Neural progenitor cell (in vitro differentiated cells): Measurements from ENCODE around the gene MAGI3. TPM values are rescaled to one million over a fixed set of nuclear protein-coding genes. Genes with fewer than 3 reads are reported as not detected.

ENCODE experiments used
- DNase-seq: peaks from one replicate; pipeline ENCODE4 v3.0.0-alpha.2; 2016; ENCODE audit warnings: low spot score
- H2AFZ ChIP-seq: fragments of 200-600 bp; sonication (generic); replicated peaks from 2 replicates; pipeline ENCODE4 v1.6.1; 2016; ENCODE audit warnings: antibody characterized with exemption
- H3F3A ChIP-seq: fragments of 200-600 bp; sonication (generic); 2 replicates; pipeline ENCODE4 v1.6.1; 2016; ENCODE audit warnings: antibody characterized with exemption, low read depth
- H3K27ac ChIP-seq: fragments of 200-600 bp; sonication (generic); 2 replicates; pipeline ENCODE4 v1.5.1; 2016; ENCODE audit warnings: mild to moderate bottlenecking
- H3K27me3 ChIP-seq: fragments of 200-600 bp; sonication (generic); 2 replicates; pipeline ENCODE4 v1.6.1; 2016; ENCODE audit warnings: mild to moderate bottlenecking, moderate library complexity
- H3K36me3 ChIP-seq: fragments of 200-600 bp; sonication (generic); 2 replicates; pipeline ENCODE4 v1.5.1; 2016
- H3K4me1 ChIP-seq: fragments of 200-600 bp; sonication (generic); 2 replicates; pipeline ENCODE4 v1.6.1; 2016; ENCODE audit warnings: mixed run types
- H3K4me2 ChIP-seq: fragments of 200-600 bp; sonication (generic); 2 replicates; pipeline ENCODE4 v1.6.1; 2016
- H3K4me3 ChIP-seq: fragments of 200-600 bp; sonication (generic); 2 replicates; pipeline ENCODE4 v1.5.1; 2016
- H3K79me2 ChIP-seq: fragments of 200-600 bp; sonication (generic); 2 replicates; pipeline ENCODE4 v1.6.1; 2016; ENCODE audit warnings: low read depth
- H3K9ac ChIP-seq: fragments of 200-600 bp; sonication (generic); 2 replicates; pipeline ENCODE4 v1.6.1; 2016
- H3K9me3 ChIP-seq: fragments of 200-600 bp; sonication (generic); 2 replicates; pipeline ENCODE4 v1.5.1; 2016; ENCODE audit warnings: low read depth
- H4K20me1 ChIP-seq: fragments of 200-600 bp; sonication (generic); 2 replicates; pipeline ENCODE4 v1.6.1; 2016; ENCODE audit warnings: low read depth
- H3K27ac Mint-ChIP-seq: 3 replicates; pipeline ENCODE4 v1.8.0; 2021; ENCODE audit warnings: mixed read lengths
- H3K27me3 Mint-ChIP-seq: 2 replicates; pipeline ENCODE4 v1.8.0; 2022; ENCODE audit warnings: low read depth, mild to moderate bottlenecking, inconsistent platforms, moderate library complexity, mixed read lengths; ENCODE audit not compliant: insufficient read depth
- H3K36me3 Mint-ChIP-seq: 3 replicates; pipeline ENCODE4 v1.8.0; 2021; ENCODE audit warnings: mixed read lengths
- H3K4me1 Mint-ChIP-seq: 3 replicates; pipeline ENCODE4 v1.8.0; 2021; ENCODE audit warnings: mixed read lengths
- H3K4me3 Mint-ChIP-seq: 3 replicates; pipeline ENCODE4 v1.8.0; 2021; ENCODE audit warnings: mild to moderate bottlenecking, moderate library complexity, mixed read lengths
- H3K9me3 Mint-ChIP-seq: 3 replicates; pipeline ENCODE4 v1.8.0; 2020; ENCODE audit warnings: mixed read lengths
- CTCF ChIP-seq: fragments of 200-600 bp; sonication (generic); IDR thresholded peaks from 2 replicates; pipeline ENCODE4 v1.5.1; 2017; ENCODE audit warnings: antibody characterized with exemption, mild to moderate bottlenecking
- EZH2 ChIP-seq: fragments of 200-600 bp; sonication (generic); IDR thresholded peaks from 2 replicates; pipeline ENCODE4 v1.6.1; 2017; ENCODE audit warnings: antibody characterized with exemption, mild to moderate bottlenecking, moderate library complexity
- EZH2phosphoT487 ChIP-seq: fragments of 200-600 bp; sonication (generic); IDR thresholded peaks from 2 replicates; pipeline ENCODE4 v1.6.1; 2017; ENCODE audit warnings: antibody characterized with exemption
- total RNA-seq: library from RNA; depleted of rRNA; stranded (reverse); fragments of >200 nt; gene quantifications from 2 replicates; pipeline ENCODE4 v1.2.3, GENCODE V29; 2015; ENCODE audit warnings: low replicate concordance

The MAGI3 gene
- total RNA-seq, 1 donor from 2014 or later: 26.9 TPM

- Histone ChIP-seq H3K4me2 (no peak overlapping the region), H3F3A (no peaks in the 10 kb centered on the region), H3K36me3 (peaks cover 5% of the 10 kb centered on the region), H3K27ac (no peak overlapping the region), H3K4me3 (no peak overlapping the region), H2AFZ (no peak overlapping the region), H4K20me1 (no peaks in the 10 kb centered on the region), H3K9me3 (no peaks in the 10 kb centered on the region), H3K4me1 (no peaks in the 10 kb centered on the region), H3K27me3 (no peaks in the 10 kb centered on the region), H3K79me2 (no peaks in the 10 kb centered on the region), H3K9ac (no peak overlapping the region)
- Mint-ChIP-seq H3K4me1 (no peaks in the 10 kb centered on the region), H3K4me3 (no peak overlapping the region), H3K36me3 (peaks cover 13% of the 10 kb centered on the region), H3K27ac (no peak overlapping the region), H3K27me3 (no peaks in the 10 kb centered on the region), H3K9me3 (no peaks in the 10 kb centered on the region)
- TF ChIP-seq CTCF (no peak), EZH2 (no peak), EZH2phosphoT487 (no peak)
- no peak for DNase-seq
These were observed 227.3 kb downstream of the MAGI3 start for GRCh38 chr1:113617438-113618141.

GRCh38 chr1:113628997-113629396 is 238.7 kb downstream of the MAGI3 start:
- Mint-ChIP-seq H3K9me3 (peaks cover 37% of the 10 kb centered on the region), H3K36me3 (peaks cover 25% of the 10 kb centered on the region), H3K27ac (no peak overlapping the region), H3K4me1 (no peaks in the 10 kb centered on the region), H3K4me3 (no peak overlapping the region), H3K27me3 (peaks cover 3% of the 10 kb centered on the region)
- Histone ChIP-seq H3K79me2 (no peaks in the 10 kb centered on the region), H3K9ac (no peak overlapping the region), H3F3A (no peaks in the 10 kb centered on the region), H3K4me3 (no peak overlapping the region), H3K9me3 (peaks cover 7% of the 10 kb centered on the region), H3K27ac (no peak overlapping the region), H4K20me1 (no peaks in the 10 kb centered on the region), H3K4me2 (no peak overlapping the region), H3K4me1 (no peaks in the 10 kb centered on the region), H3K27me3 (no peaks in the 10 kb centered on the region), H3K36me3 (no peaks in the 10 kb centered on the region), H2AFZ (no peak overlapping the region)
- DNase-seq: no peak
- TF ChIP-seq CTCF (no peak), EZH2phosphoT487 (no peak), EZH2 (no peak)

- Histone ChIP-seq H3K79me2 (no peaks in the 10 kb centered on the region), H3K4me3 (no peak overlapping the region), H2AFZ (no peak overlapping the region), H3K4me2 (no peak overlapping the region), H3K27ac (no peak overlapping the region), H3K4me1 (no peaks in the 10 kb centered on the region), H3F3A (no peaks in the 10 kb centered on the region), H3K36me3 (no peaks in the 10 kb centered on the region), H3K9me3 (peaks cover 7% of the 10 kb centered on the region), H3K9ac (no peak overlapping the region), H3K27me3 (no peaks in the 10 kb centered on the region), H4K20me1 (no peaks in the 10 kb centered on the region)
- DNase-seq: no peak
- H3K27ac Mint-ChIP-seq: no peak overlapping the region
- no peaks in the 10 kb centered on the region for H3K4me1 Mint-ChIP-seq
- peaks cover 15% of the 10 kb centered on the region for H3K36me3 Mint-ChIP-seq
- TF ChIP-seq EZH2 (no peak), EZH2phosphoT487 (no peak), CTCF (no peak)
- peaks cover 3% of the 10 kb centered on the region for H3K27me3 Mint-ChIP-seq
- H3K9me3 Mint-ChIP-seq: peaks cover 37% of the 10 kb centered on the region
- no peak overlapping the region for H3K4me3 Mint-ChIP-seq
These were observed 240.3 kb downstream of the MAGI3 start for GRCh38 chr1:113630340-113631327.
